Subcutaneous adipose tissue (tissue), 4 donors: ENCODE results near the gene RASL11B. TPM values are rescaled to one million over a fixed set of nuclear protein-coding genes. Genes with fewer than 3 reads are reported as not detected.

Source experiments
- CTCF ChIP-seq: fragments of 450-650 bp; IDR thresholded peaks from one replicate; pipeline ENCODE4 v1.5.1; 2016; ENCODE audit warnings: low read depth, mild to moderate bottlenecking, control low read depth, antibody characterized with exemption, moderate library complexity
- total RNA-seq, 4 donors: library from RNA; depleted of rRNA; stranded (reverse); fragments of >200 nt; gene quantifications; one replicate each; pipeline ENCODE4 v1.1.0, GENCODE V29; 2016

Gene RASL11B
- total RNA-seq, 4 donors from 2014 or later, result 0.66 to 2.4 TPM; not detected in 2

- TF ChIP-seq CTCF, result no peak
These were observed 52.0 kb downstream of the RASL11B start for GRCh38 chr4:52914051-52914605.

GRCh38 chr4:52915191-52915590, 53.1 kb downstream of the RASL11B start:
- no peak for TF ChIP-seq CTCF

- TF ChIP-seq CTCF, result no peak
These were observed 53.7 kb downstream of the RASL11B start for GRCh38 chr4:52915730-52916300.

Other genes starting within 250 kb of the RASL11B start
- gene USP46, start 203.0 kb upstream of the RASL11B start, total RNA-seq, result 10 to 100 TPM in 2 of 4 donors, 1 to 10 TPM in 2; 7.0 to 10.9 (median 9.1) TPM
- gene ERVMER34-1, start 110.9 kb upstream of the RASL11B start, total RNA-seq, result under 1 TPM in 1 of 4 donors, not detected in 3; 0.51 TPM